ENCODE data around the gene CFAP68. TPM values are rescaled to one million over a fixed set of nuclear protein-coding genes. Genes with fewer than 3 reads are reported as not detected.
A peak's percentile ranks its signal among the peaks of the same experiment; 100 is the strongest.

The CFAP68 gene
- total and polyA plus RNA-seq, 9 of the 15 experiments (the other 6 are each of a cell fraction or from before 2014, with no cell fraction given), result 22.8 to 72.3 (median 52.5) TPM

GRCh38 chr11:111906680-111907079, 27.3 kb downstream of the CFAP68 start (continued):
- TF ChIP-seq ZFP91 (CRISPR knock-in tag; IDR thresholded peaks at IDR 0.05), result no peak
- TF ChIP-seq ZNF512 (tag; IDR thresholded peaks at IDR 0.05), result no peak

- no TSS peak for BruUV-seq (replicated peaks)
- Histone ChIP-seq H3K9ac (ENCODE audit: insufficient read depth in 1 of 2, low read depth in 2 of 2, low read length in 2 of 2) (no peak overlapping the region), H3K4me3 (no peak overlapping the region), H4K20me1 (replicated peaks; ENCODE audit: control insufficient read depth, insufficient read depth, low read length) (no peaks in the 10 kb centered on the region), H3K27ac (ENCODE audit: extremely low read depth, low read depth, low read length) (no peak overlapping the region), H3K79me2 (ENCODE audit: control insufficient read depth, insufficient read depth, low read length) (no peaks in the 10 kb centered on the region), H3K4me1 (replicated peaks in 1 of 2; ENCODE audit: control insufficient read depth in 2 of 2, insufficient read depth in 2 of 2, low read length in 2 of 2) (peaks cover 35 to 37% of the 10 kb centered on the region in 2 experiments; a peak in 4 of 5 replicates), H3K9me1 (ENCODE audit: control insufficient read depth, insufficient read depth, low read length) (peaks cover 3% of the 10 kb centered on the region), H2AFZ (ENCODE audit: low read depth, low read length) (peak overlapping the region; percentile 80), H3K9me3 (replicated peaks; ENCODE audit: control insufficient read depth, insufficient read depth, low read depth, low read length) (peaks cover 5% of the 10 kb centered on the region; the same call in 1 of the 2 replicates), H3K36me3 (ENCODE audit: control insufficient read depth, insufficient read depth, low read length) (no peaks in the 10 kb centered on the region), H3K27me3 (ENCODE audit: control insufficient read depth in 2 of 2, insufficient read depth in 2 of 2, low read length in 2 of 2) (no peaks in the 10 kb centered on the region), H3K4me2 (ENCODE audit: insufficient read depth, low read length) (no peak overlapping the region)
- intact Hi-C loops (cut with micrococcal nuclease), result no loop called here
- no peak for ATAC-seq
- CTCF ChIA-PET (ENCODE audit: low intra/inter-chr PET ratio), result no interaction called here
- POLR2A ChIA-PET, result interaction anchor here (1.3 kb wide), 1 partner anchor 19 kb away, joined by 3 read pairs; no protein-coding TSS in a partner anchor
- in situ Hi-C loops (cut with MboI), result no loop called here
- 71% methylated on average over 5 of the region's 5 CpGs for WGBS (ENCODE audit: insufficient coverage, low coverage, missing lambda C conversion rate)
- no peak for FAIRE-seq
- DNase-seq (ENCODE audit: extremely low read depth in 1 of 4, low spot score in 3 of 4), result no peak
- no peak for TF ChIP-seq ZNF146 (CRISPR knock-in tag; IDR thresholded peaks at IDR 0.05; ENCODE audit: unreplicated experiment)
- no peak for TF ChIP-seq MGA (IDR thresholded peaks at IDR 0.05)
Observed at GRCh38 chr11:111908639-111909305, 29.4 kb downstream of the CFAP68 start.
